Left lung (tissue), 14 donors: ENCODE results near the gene SLC66A1. TPM values are rescaled to one million over a fixed set of nuclear protein-coding genes. Genes with fewer than 3 reads are reported as not detected.
"Not testable (repeated sequence)": the region's sequence is repeated elsewhere in the genome, so short reads cannot be mapped to it uniquely, and the experiment has no call there.

ENCODE experiments used
- ATAC-seq: fragments of 200-7000 bp; cut with Tn5 transposase; one replicate; pipeline ENCODE4 v1.9.1; 2020; ENCODE audit warnings: moderate library complexity
- DNase-seq, 4 donors: peaks; one replicate each; pipeline ENCODE4 v3.0.0-alpha.2; 2013 to 2020
- H3K27ac ChIP-seq, 2 donors: fragments of 200-600 bp; sonication (generic) in 1 of 2; one replicate each; pipeline versions ENCODE4 v1.5.0 to v1.8.0; 2020 to 2021
- H3K27me3 ChIP-seq, 2 donors: fragments of 200-600 bp; sonication (generic) in 1 of 2; one replicate each; pipeline versions ENCODE4 v1.5.0 to v1.8.0; 2020 to 2021
- H3K36me3 ChIP-seq, 2 donors: fragments of 200-600 bp; sonication (generic) in 1 of 2; one replicate each; pipeline versions ENCODE4 v1.5.0 to v1.8.0; 2020 to 2021
- H3K4me1 ChIP-seq, 2 donors: fragments of 200-600 bp; one replicate each; pipeline ENCODE4 v1.8.0; 2021
- H3K4me3 ChIP-seq, 2 donors: fragments of 200-600 bp; sonication (generic) in 1 of 2; one replicate each; pipeline versions ENCODE4 v1.5.0 to v1.8.0; 2020 to 2021; ENCODE audit warnings: mild to moderate bottlenecking in 1 of 2
- H3K9me3 ChIP-seq, 2 donors: fragments of 200-600 bp; sonication (generic) in 1 of 2; one replicate each; pipeline versions ENCODE4 v1.5.0 to v1.8.0; 2020 to 2021
- CTCF ChIP-seq, 2 donors: fragments of 200-600 bp; sonication (generic) in 1 of 2; IDR thresholded peaks; one replicate each; pipeline versions ENCODE4 v1.5.0 to v1.8.0; 2021; ENCODE audit warnings: antibody characterized with exemption in 2 of 2
- intact Hi-C, 2 donors: fragments of 100-400 bp; cut with DNase I; formaldehyde crosslinking; loops; one replicate each; pipeline versions ENCODE4 v1.11.2 to v1.14.2; 2022
- long read RNA-seq, 12 donors: library from polyadenylated mRNA in 2 of 12; unstranded in 2 of 12; transcript quantifications; one replicate each; pipeline ENCODE4 v2.0.0 and lab custom pipeline, GENCODE V29; 2019 to 2026
- polyA plus RNA-seq, 6 donors: library from polyadenylated mRNA; unstranded; fragments of 120-200 nt; gene quantifications; one replicate each; pipeline ENCODE4 v1.2.1, GENCODE V29; 2013; ENCODE audit not compliant: insufficient read length in 6 of 6
- total RNA-seq, 2 donors: library from RNA; stranded (reverse); fragmentation: NEBNext Ultra II Directional; extraction: Animal tissue kit (Norgen Biotek cat#: 25700); gene quantifications; one replicate each; pipeline ENCODE4 v1.2.1, GENCODE V29; 2021
- donor health status: DM: no; HTN: yes; CAD: no.
- donor health status: DM: no; HTN: no; CAD: no.

SLC66A1 gene
- total RNA-seq (10 to 100 TPM; 16.4 to 21.1 TPM), polyA plus RNA-seq (10 to 100 TPM in 2 of 6 donors, 1 to 10 TPM in 4; 7.9 to 11.1 (median 9.7) TPM)
- long read RNA-seq, donor 1, partial matches to known transcripts: 293 of 293 reads
- long read RNA-seq, donor 1, other reads (novel, unspliced or antisense): 0 of 293 reads
- long read RNA-seq, donor 2: 0 reads
- long read RNA-seq, donor 3, partial matches to known transcripts: 307 of 308 reads
- long read RNA-seq, donor 3, other reads (novel, unspliced or antisense): 0 of 308 reads
- long read RNA-seq, donor 4, transcript PQLC2-202 (9 exons, 1,805 nt): major isoform, 14 of 27 reads
- long read RNA-seq, donor 4, partial matches to known transcripts: 5 of 27 reads
- long read RNA-seq, donor 4, other reads (novel, unspliced or antisense): 3 of 27 reads
- long read RNA-seq, donor 5, partial matches to known transcripts: 235 of 241 reads
- long read RNA-seq, donor 5, other reads (novel, unspliced or antisense): 5 of 241 reads
- long read RNA-seq, donor 6, partial matches to known transcripts: 118 of 123 reads
- long read RNA-seq, donor 6, other reads (novel, unspliced or antisense): 0 of 123 reads
- long read RNA-seq, donor 7, partial matches to known transcripts: 129 of 131 reads
- long read RNA-seq, donor 7, other reads (novel, unspliced or antisense): 0 of 131 reads
- long read RNA-seq, donor 8, partial matches to known transcripts: 297 of 301 reads
- long read RNA-seq, donor 8, other reads (novel, unspliced or antisense): 0 of 301 reads
- long read RNA-seq, donor 9: 0 reads
- long read RNA-seq, donor 10, transcript PQLC2-202 (9 exons, 1,805 nt): major isoform, 13 of 18 reads
- long read RNA-seq, donor 10, partial matches to known transcripts: 2 of 18 reads
- long read RNA-seq, donor 10, other reads (novel, unspliced or antisense): 2 of 18 reads
- long read RNA-seq, donor 11, partial matches to known transcripts: 236 of 276 reads
- long read RNA-seq, donor 11, other reads (novel, unspliced or antisense): 38 of 276 reads
- long read RNA-seq, donor 12, partial matches to known transcripts: 271 of 274 reads
- long read RNA-seq, donor 12, other reads (novel, unspliced or antisense): 0 of 274 reads

- peak in 1 of 2 donors; percentile 5 for TF ChIP-seq CTCF (IDR thresholded peaks at IDR 0.05)
- ATAC-seq (peak; percentile 97), DNase-seq (peak; percentile 89 to 99 (median 94))
- Histone ChIP-seq H3K36me3 (peaks cover 0 to 14% of the 10 kb centered on the region in 2 donors), H3K4me1 (peaks cover 16 to 52% of the 10 kb centered on the region in 2 donors), H3K9me3 (no peaks in the 10 kb centered on the region), H3K4me3 (peak within 1 kb of the TSS; percentile 86 to 94), H3K27ac (peak within 1 kb of the TSS; percentile 75 to 89), H3K27me3 (no peaks in the 10 kb centered on the region)
- intact Hi-C loops: no loop called here
These were observed at the start of gene SLC66A1, which contains the start of gene AKR7A2 for GRCh38 chr1:19311931-19312781. Gene SLC66A1 (plus strand): TSS chr1:19312326. CDS start chr1:19317678, 5,352 bp downstream. Gene AKR7A2 (minus strand): TSS chr1:19312144. CDS start chr1:19312124, 20 bp downstream.

- no peak for TF ChIP-seq CTCF (IDR thresholded peaks at IDR 0.05)
- Histone ChIP-seq H3K4me3 (no peak overlapping the region), H3K9me3 (no peaks in the 10 kb centered on the region), H3K4me1 (no peaks in the 10 kb centered on the region), H3K27me3 (no peaks in the 10 kb centered on the region), H3K27ac (no peak overlapping the region), H3K36me3 (peaks cover 0 to 32% of the 10 kb centered on the region in 2 donors)
- intact Hi-C loops: no loop called here
- DNase-seq: no peak
- no peak for ATAC-seq
These were observed 49.4 kb upstream of the SLC66A1 start for GRCh38 chr1:19262744-19263143.

- Histone ChIP-seq H3K27me3 (peaks cover under 1 to 9% of the 10 kb centered on the region in 2 donors), H3K4me1 (no peaks in the 10 kb centered on the region), H3K4me3 (no peak overlapping the region), H3K36me3 (no peaks in the 10 kb centered on the region), H3K9me3 (no peaks in the 10 kb centered on the region), H3K27ac (no peak overlapping the region)
- ATAC-seq (no peak), DNase-seq (no peak)
- no peak for TF ChIP-seq CTCF (IDR thresholded peaks at IDR 0.05)
- intact Hi-C loops: no loop called here
These were observed 43.7 kb upstream of the SLC66A1 start for GRCh38 chr1:19268445-19268844.

GRCh38 chr1:19269427-19270342, 42.4 kb upstream of the SLC66A1 start:
- H3K4me1 ChIP-seq, ATAC-seq, DNase-seq, H3K4me3 ChIP-seq, H3K27ac ChIP-seq, intact Hi-C loops, H3K9me3 ChIP-seq, H3K36me3 ChIP-seq: not testable (repeated sequence)
- peaks cover 3 to 21% of the 10 kb centered on the region in 2 donors for H3K27me3 ChIP-seq

- H3K4me1 ChIP-seq, H3K4me3 ChIP-seq, H3K27ac ChIP-seq, ATAC-seq, H3K36me3 ChIP-seq, H3K9me3 ChIP-seq, DNase-seq, intact Hi-C loops: not testable (repeated sequence)
- peaks cover 3 to 26% of the 10 kb centered on the region in 2 donors for H3K27me3 ChIP-seq
These were observed 41.8 kb upstream of the SLC66A1 start for GRCh38 chr1:19270343-19270730.
